Measurements from ENCODE around the gene TBX10.
"Not testable (repeated sequence)": the region's sequence is repeated elsewhere in the genome, so short reads cannot be mapped to it uniquely, and the experiment has no call there.

The TBX10 gene

DNA sequence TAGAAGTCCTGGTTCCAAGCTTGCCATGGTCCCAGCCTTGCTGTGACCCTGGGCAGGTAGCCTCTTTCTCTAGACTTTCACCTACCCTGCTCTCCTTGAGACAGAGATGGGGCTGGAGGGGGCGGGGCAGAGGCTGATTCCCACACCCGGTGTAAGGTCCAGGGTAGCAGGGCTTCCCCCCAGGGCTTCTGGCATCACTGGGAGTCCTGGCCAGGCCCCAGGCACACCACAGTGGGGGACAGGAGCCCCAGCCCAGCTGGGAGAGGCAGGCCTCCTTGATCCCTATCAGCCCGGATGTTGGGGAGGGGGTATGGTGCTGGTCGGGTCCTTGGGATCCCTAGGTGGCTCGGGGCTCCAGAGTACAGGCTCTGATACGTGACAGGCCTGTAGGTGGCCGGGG, 8.2 kb downstream of the TBX10 start:
- DNase-seq (ENCODE audit: low spot score): no peak

DNA sequence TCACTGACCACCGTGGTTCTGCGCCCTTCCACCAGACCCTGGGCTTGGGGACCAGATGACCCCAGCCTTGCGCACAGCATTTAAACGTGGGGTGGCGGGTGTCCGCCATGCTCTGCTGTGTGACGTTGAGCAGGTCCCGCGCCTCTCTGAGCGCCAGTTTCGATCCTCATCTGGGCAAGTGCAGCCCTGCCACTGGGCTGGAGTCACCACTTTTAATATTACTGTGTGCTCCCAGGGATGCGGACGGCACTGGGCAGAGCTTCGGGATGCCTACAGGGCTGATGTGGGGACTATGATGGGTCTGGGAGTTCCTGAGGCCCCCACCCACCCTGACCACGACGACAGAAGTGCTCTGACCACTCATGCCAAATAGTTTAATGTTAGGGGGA, 8.6 kb downstream of the TBX10 start:
- DNase-seq (ENCODE audit: low spot score): no peak

DNA sequence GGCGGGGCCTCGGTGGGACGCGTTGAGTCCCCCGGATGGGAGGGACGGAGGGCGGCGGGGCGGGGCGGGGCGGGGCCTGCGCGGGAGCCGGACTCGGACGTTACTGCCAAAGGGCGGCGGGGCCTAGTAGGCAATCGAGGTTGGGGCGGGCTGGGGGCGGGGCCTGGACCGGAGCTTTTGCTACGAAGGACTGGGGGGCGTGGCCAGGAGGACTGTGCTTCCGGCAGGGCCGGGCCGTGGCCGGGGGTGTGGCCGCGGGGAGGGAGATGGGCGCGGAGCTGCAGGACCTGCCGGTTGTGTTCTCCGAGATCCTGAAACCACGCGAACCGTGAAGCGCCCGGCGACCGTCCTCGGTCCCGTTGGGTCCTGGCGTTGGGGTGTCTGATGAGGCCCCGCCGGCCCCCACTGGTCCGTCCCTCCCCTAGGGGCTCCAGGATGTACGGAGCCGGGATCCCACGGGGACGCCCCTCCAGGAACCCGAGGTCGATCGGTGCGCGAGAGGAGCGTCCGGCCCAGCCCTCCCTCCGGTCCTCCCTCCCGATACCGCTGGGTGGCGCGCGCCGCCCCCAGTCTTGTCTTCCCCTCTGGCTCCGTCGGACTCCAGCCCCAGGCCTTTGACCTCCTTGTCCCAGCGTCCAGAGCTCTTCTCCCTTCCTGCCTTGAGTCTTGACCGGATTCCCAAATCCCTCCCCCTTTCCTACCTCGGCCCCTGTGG, 9.2 kb downstream of the TBX10 start:
- peak; percentile 98 for DNase-seq (ENCODE audit: low spot score)

DNA sequence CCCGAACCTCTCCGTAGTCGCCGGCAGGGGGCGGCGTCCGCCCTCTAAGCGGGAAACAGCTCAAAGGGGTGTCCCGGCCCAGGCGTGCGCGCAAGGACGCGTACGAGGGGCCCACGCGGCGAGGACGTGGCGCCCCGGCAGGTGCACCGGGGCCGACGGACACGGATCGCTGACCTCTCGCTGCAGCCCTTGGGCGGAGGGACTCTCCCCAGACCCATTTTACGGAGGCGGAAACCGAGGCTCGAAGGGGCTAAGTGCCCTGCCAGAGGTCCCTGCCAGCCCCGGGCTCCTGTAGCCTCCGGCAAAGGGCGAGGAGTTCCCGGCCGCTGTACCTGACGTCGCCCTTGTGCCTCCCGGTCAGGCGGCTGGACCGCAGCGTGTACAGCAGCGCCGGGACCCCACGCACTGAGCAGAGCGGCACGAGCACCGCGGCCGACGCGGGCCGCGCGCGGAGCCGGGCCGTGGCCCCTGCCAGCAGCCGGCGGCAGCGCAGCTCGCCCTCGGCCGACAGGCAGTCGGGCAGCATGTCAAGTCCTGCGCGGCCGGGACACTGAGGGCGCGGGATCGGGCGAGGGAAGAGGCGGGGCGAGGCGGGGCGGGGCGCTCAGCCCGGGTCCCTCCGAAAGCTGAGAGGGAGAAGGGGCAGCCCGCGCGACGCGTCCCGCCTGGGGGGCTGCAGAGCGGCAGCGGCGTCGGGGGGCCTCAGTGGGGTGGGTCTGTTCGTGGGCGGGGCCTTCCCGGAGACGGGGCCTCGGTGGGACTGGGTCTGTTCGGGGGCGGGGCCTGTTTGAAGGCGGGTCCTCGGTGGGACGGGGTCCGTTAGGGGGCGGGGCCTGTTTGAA, 10.0 kb downstream of the TBX10 start, which contains the start of gene NUDT8:
TSS of gene NUDT8 (minus strand) at position 552 of the 842 bp plus-strand sequence. CDS start at position 526, 26 bp downstream.
- peak; percentile 87 for DNase-seq (ENCODE audit: low spot score)

DNA sequence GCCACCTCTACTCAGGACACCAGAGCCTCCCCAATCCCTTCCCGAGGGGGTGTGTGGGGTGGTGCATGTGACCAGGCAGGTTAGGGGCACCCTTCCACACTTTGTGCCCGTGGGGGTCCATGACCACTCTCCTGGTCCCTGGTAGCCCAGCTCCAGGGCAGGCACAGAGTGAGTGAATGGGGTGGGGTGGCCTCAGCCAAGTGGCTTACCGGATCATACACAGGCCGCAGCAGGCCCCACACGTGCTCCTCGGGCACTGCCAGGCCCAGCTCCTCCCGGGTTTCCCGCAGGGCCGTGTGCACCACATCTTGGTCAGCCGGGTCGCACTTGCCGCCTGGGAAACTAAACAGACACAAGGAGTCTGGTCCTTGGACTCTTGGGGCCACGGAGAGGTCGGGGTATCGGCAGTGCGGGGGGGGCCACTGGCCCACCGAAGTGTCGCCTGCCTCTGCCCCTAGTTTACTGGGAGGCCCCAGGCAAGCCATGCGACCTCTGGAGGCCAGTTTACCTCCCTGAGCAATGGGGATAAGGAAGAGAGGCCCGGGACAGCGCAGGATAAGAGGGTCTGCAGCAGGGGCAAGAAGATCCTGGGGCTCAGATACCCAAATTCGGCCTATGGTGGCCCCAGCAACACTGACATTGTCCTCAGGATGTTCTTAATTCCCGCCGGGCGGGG, 10.7 kb downstream of the TBX10 start:
- DNase-seq (ENCODE audit: low spot score): no peak

DNA sequence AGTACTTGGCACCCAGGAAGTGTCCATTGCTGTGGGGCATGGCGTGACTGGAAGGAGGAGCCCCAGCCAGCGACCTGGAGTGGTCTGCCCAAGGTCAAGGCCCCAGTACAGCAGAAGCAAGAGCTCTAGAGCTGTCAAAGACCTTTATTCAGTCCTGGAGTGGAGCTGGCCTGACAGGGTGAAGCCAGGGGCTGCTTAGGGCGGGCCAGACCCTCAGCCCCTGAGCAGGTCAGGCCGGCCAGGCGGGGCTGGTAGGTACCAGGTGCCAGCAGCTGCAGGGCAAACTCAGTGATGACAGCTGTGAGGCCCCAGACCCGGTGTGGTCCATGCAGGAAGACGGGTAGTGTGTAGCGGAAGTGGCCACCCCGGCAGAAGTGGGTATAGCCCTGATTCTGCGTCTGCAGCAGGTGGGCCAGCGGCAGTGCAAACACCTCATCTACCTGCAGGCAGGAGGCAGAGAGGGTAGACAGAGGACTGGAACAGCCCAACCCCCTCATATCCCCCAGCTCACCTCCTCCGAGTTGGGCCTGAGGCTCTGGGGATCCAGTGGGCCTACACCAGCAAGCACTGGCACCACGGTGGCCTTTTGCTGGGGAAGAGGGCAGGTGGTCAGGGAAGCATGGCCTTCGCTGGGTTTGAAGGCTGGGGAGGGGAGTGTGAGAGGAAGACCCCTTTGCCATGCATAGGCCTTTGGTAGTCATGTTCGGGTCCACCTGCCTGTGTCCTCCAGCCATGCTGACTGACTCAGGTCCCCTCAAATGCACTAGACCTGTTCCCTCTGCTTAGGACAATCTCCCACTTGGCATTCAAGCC, 11.5 kb downstream of the TBX10 start:
- DNase-seq (ENCODE audit: low spot score): no peak

GRCh38 chr11:67627441-67627811, 12.1 kb downstream of the TBX10 start:
- no peak for DNase-seq (ENCODE audit: low spot score)

- DNase-seq (ENCODE audit: low spot score): no peak
Measured at GRCh38 chr11:67626970-67627369, 12.6 kb downstream of the TBX10 start.

DNA sequence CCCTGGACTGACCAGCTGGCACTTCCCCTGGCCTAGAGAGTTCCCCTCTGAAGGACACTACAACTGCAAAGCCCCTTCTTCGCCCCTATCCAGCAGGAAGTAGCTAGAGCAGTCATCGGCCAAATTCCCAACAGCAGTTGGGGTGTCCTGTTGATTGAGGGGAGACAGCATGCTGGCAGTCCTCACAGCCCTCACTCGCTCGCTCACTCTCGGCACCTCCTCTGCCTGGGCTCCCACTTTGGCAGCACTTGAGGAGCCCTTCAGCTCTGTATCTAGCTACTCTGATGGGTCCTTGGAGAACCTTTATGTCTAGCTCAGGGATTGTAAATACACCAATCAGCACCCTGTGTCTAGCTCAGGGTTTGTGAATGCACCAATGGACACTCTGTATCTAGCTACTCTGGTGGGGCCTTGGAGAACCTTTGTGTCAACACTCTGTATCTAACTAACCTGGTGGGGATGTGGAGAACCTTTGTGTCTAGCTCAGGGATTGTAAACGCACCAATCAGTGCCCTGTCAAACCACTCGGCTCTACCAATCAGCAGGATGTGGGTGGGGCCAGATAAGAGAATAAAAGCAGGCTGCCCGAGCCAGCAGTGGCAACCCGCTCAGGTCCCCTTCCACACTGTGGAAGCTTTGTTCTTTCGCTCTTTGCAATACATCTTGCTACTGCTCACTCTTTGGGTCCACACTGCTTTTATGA, 13.3 kb downstream of the TBX10 start:
- not testable (repeated sequence) for DNase-seq (ENCODE audit: low spot score)

- not testable (repeated sequence) for DNase-seq (ENCODE audit: low spot score)
Measured at GRCh38 chr11:67623795-67624194, 15.8 kb downstream of the TBX10 start.

DNA sequence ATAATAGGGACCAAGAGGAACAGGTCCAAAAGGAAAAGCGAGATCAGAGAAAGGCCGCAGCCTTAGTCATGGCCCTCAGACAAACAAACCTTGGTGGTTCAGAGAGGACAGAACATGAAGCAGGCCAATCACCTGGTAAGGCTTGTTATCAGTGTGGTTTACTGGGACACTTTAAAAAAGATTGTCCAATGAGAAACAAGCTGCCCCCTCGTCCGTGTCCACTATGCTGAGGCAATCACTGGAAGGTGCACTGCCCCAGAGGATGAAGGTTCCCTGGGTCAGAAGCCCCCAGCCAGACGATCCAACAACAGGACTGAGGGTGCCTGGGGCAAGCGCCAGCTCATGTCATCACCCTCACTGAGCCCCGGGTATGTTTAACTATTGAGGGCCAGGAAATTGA, 16.7 kb downstream of the TBX10 start:
- not testable (repeated sequence) for DNase-seq (ENCODE audit: low spot score)

DNA sequence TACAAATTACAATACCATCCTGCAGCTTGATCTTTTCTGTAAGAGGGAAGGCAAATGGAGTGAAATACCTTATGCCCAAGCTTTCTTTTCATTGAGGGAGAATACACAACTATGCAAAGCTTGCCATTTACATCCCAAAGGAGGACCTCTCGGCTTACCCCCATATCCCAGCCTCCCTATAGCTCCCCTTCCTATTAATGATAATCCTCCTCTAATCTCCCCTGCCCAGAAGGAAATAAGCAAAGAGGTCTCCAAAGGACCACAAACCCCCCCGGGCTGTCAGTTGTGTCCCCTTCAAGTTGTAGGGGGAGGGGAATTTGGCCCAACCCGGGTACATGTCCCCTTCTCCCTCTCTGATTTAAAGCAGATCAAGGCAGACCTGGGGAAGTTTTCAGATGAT, 17.6 kb downstream of the TBX10 start:
- DNase-seq (ENCODE audit: low spot score): not testable (repeated sequence)

DNA sequence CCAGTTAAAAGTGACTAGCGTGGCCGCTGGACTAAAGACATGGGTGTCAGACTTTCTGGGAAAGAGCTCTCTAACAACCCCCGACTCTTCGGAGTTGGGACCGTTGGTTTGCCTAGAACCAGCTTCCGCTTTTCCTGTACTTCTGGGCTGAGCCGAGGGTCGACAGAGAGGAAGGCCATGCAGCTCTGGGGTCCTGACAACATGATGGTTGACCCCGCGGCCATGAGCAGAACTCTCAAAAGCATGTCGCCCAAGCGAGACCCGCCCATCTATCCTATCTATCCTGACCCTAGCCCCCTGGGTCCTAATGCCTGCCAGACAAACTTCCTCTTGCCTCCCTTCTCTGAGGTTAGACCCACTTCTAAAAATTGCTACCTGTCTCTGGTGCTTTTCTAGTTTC, 18.9 kb downstream of the TBX10 start:
- DNase-seq (ENCODE audit: low spot score): not testable (repeated sequence)

DNA sequence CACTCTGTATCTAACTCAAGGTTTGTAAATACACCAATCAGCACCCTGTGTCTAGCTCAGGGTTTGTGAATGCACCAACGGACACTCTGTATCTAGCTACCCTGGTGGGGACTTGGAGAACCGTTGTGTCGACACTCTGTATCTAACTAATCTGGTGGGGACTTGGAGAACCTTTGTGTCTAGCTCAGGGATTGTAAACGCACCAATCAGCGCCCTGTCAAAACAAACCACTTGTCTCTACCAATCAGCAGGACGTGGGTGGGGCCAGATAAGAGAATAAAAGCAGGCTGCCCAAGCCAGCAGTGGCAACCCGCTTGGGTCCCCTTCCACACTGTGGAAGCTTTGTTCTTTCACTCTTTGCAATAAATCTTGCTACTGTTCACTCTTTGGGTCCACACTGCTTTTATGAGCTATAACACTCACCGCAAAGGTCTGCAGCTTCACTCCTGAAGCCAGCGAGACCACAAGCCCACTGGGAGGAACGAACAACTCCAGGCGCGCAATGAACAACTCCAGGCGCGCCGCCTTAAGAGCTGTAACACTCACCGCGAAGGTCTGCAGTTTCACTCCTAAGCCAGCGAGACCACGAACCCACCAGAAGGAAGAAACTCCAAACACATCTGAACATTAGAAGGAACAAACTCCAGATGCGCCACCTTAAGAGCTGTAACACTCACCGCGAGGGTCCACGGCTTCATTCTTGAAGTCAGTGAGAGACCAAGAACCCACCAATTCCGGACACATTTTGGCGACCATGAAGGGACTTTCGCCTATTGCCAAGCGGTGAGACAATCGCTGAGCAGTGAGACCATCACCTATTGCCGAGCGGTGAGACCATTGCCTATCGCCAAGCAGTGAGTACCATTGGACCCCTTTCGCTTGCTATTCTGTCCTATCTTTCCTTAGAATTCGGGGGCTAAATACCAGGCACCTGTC, 19.6 kb downstream of the TBX10 start:
- DNase-seq (ENCODE audit: low spot score): not testable (repeated sequence)

DNA sequence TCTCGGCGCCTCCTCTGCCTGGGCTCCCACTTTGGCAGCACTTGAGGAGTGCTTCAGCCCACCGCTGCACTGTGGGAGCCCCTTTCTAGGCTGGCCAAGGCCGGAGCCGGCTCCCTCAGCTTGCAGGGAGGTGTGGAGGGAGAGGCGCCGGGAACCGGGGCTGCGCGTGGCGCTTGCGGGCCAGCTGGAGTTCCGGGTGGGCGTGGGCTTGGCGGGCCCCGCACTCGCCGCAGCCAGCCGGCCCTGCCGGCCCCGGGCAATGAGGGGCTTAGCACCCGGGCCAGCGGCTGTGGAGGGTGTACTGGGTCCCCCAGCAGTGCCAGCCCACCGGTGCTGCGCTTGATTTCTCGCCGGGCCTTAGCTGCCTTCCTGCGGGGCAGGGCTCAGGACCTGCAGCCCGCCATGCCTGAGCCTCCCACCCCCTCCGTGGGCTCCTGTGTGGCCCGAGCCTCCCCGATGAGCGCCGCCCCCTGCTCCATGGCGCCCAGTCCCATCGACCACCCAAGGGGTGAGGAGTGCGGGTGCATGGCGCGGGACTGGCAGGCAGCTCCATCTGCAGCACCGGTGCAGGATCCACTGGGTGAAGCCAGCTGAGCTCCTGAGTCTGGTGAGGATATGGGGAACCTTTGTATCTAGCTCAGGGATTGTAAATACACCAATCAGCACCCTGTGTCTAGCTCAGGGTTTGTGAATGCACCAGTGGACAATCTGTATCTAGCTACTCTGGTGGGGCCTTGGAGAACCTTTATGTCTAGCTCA, 20.5 kb downstream of the TBX10 start:
- not testable (repeated sequence) for DNase-seq (ENCODE audit: low spot score)

DNA sequence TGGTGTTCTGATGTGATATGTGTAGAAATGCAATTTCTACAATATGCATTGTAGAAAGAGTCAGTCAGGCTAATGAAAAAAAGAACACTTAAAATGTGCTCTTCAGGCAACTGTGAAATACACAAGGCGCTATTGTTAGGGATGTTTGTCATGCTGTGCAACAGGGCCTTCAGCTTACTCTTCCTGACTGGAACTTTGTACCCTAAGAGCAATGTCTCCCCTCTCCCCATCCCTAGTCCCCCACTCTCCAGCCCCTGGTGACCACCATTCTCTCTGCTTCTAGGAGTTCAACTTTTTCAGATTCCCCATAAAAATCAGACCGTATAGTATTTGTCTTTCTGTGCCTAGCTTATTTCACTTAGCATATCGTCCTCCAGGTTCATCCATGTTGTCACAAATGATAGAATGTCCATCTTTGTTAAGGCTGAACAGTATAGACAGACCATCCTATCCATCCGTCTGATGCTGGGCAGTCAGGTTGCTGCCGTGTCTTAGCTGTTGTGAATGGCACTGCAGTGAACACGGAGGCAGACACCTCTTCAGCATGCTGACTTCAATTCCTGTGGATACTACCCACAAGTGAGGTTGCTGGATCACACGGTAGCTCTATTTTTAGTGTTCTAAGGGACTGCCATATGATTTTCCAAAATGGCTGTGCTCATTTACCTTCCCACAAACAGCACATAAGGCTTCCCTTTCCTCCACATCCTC, 22.2 kb downstream of the TBX10 start:
- DNase-seq (ENCODE audit: low spot score): no peak

GRCh38 chr11:67616431-67617242, 22.9 kb downstream of the TBX10 start:
- DNase-seq (ENCODE audit: low spot score): peak; percentile 0
